H1 (cell line): ENCODE results near the gene TOR4A.

Source experiments
- BCL11A ChIP-seq, 2 experiments: IDR thresholded peaks; one replicate each; pipeline ENCODE4 v1.6.1; 2011; ENCODE audit warnings: low read depth in 2 of 2, low read length in 2 of 2, mild to moderate bottlenecking in 2 of 2
- CBX8 ChIP-seq: fragments of 300-800, 300-1000 bp; sonication (generic); IDR thresholded peaks from 2 replicates; pipeline ENCODE4 v1.7.1; 2016; ENCODE audit warnings: low read depth, low read length, borderline replicate concordance
- CTCF ChIP-seq, 3 experiments: IDR thresholded peaks; 1 replicate in 2 of 3; 2 replicates in 1 of 3; pipeline versions ENCODE4 v1.5.1 to v1.6.1; 2011; ENCODE audit warnings: low read length in 3 of 3, mild to moderate bottlenecking in 3 of 3, inconsistent platforms in 2 of 3, low read depth in 1 of 3, moderate library complexity in 1 of 3; ENCODE audit not compliant: insufficient read depth in 1 of 3; ENCODE audit errors: control extremely low read depth in 1 of 3
- EP300 ChIP-seq, 2 experiments: IDR thresholded peaks; 1 replicate in 1 of 2; 2 replicates in 1 of 2; pipeline ENCODE4 v1.6.1; 2011 to 2012; ENCODE audit warnings: low read depth in 2 of 2, low read length in 2 of 2, mild to moderate bottlenecking in 2 of 2, borderline replicate concordance in 1 of 2, inconsistent platforms in 1 of 2, moderate library complexity in 1 of 2
- HDAC2 ChIP-seq, 2 experiments: fragments of 300-600 bp in 1 of 2; sonication (generic) in 1 of 2; IDR thresholded peaks; 2 replicates each; pipeline ENCODE4 v1.6.1; 2011 to 2012; ENCODE audit warnings: low read depth in 2 of 2, low read length in 2 of 2, mild to moderate bottlenecking in 2 of 2, moderate library complexity in 2 of 2, borderline replicate concordance in 1 of 2, inconsistent platforms in 1 of 2
- MAX ChIP-seq: IDR thresholded peaks from 2 replicates; pipeline ENCODE4 v1.6.1; 2012; ENCODE audit warnings: inconsistent platforms
- POLR2A ChIP-seq, 2 experiments: IDR thresholded peaks; 1 replicate in 1 of 2; 2 replicates in 1 of 2; pipeline ENCODE4 v1.6.1; 2011; ENCODE audit warnings: low read depth in 2 of 2, low read length in 2 of 2, mild to moderate bottlenecking in 2 of 2; ENCODE audit errors: control extremely low read depth in 1 of 2
- POLR2AphosphoS5 ChIP-seq: IDR thresholded peaks from 2 replicates; pipeline ENCODE4 v1.6.1; 2011; ENCODE audit warnings: low read depth, low read length
- RAD21 ChIP-seq, 2 experiments: IDR thresholded peaks in 1 of 2; conservative IDR thresholded peaks in 1 of 2; 2 replicates each; pipeline ENCODE4 v1.6.1; 2011; ENCODE audit warnings: low read depth in 2 of 2, low read length in 2 of 2, improper control_type of control experiment in 1 of 2, inconsistent platforms in 1 of 2, mild to moderate bottlenecking in 1 of 2, moderate library complexity in 1 of 2
- TAF1 ChIP-seq: IDR thresholded peaks from 2 replicates; pipeline ENCODE4 v1.6.1; 2011; ENCODE audit warnings: mild to moderate bottlenecking, low read depth, low read length
- TCF12 ChIP-seq: IDR thresholded peaks from 2 replicates; pipeline ENCODE4 v1.6.1; 2011; ENCODE audit warnings: low read depth, mild to moderate bottlenecking, low read length
- USF2 ChIP-seq: IDR thresholded peaks from 2 replicates; pipeline ENCODE4 v1.6.1; 2011; ENCODE audit warnings: low read length, improper control_type of control experiment
- ZNF274 ChIP-seq: IDR thresholded peaks from 2 replicates; pipeline ENCODE4 v1.7.0; 2012; ENCODE audit warnings: low read length, borderline replicate concordance; ENCODE audit errors: extremely low read depth

- TF ChIP-seq CTCF (IDR thresholded peaks at IDR 0.05; ENCODE audit: control extremely low read depth in 1 of 3, insufficient read depth in 1 of 3, low read depth in 1 of 3, low read length in 3 of 3) (no peak), MAX (no peak), ZNF274 (no peak), POLR2AphosphoS5 (no peak), RAD21 (IDR thresholded peaks at IDR 0.05 in 1 of 2, conservative IDR thresholded peaks at IDR 0.05 in 1 of 2; ENCODE audit: low read depth in 2 of 2, low read length in 2 of 2) (no peak), BCL11A (IDR thresholded peaks at IDR 0.05; ENCODE audit: low read depth in 2 of 2, low read length in 2 of 2) (no peak), TAF1 (no peak), USF2 (no peak), POLR2A (IDR thresholded peaks at IDR 0.05; ENCODE audit: control extremely low read depth in 1 of 2, low read depth in 2 of 2, low read length in 2 of 2) (no peak), EP300 (IDR thresholded peaks at IDR 0.05; ENCODE audit: borderline replicate concordance in 1 of 2, low read depth in 2 of 2, low read length in 2 of 2) (no peak), HDAC2 (IDR thresholded peaks at IDR 0.05; ENCODE audit: borderline replicate concordance in 1 of 2, low read depth in 2 of 2, low read length in 2 of 2) (no peak), CBX8 (no peak), TCF12 (no peak)
Observed at GRCh38 chr9:137325799-137326198, 48.3 kb downstream of the TOR4A start.
